HCT116 (cell line): Measurements from ENCODE around the gene CYP2U1. TPM values are rescaled to one million over a fixed set of nuclear protein-coding genes. Genes with fewer than 3 reads are reported as not detected.

Source experiments
- ATAC-seq: fragments of 200-7000 bp; cut with Tn5 transposase; 2 replicates; pipeline ENCODE4 v1.9.1; 2020; ENCODE audit warnings: mild to moderate bottlenecking, moderate library complexity
- BruUV-seq: library from RNA; stranded (reverse); fragments of 400-500 nt; replicated peaks from 2 replicates; lab custom pipeline; 2021; lab: Mats Ljungman, UMichigan
- CTCF ChIA-PET: fragments of 300-600 bp; sonication (Branson Sonifier 250); formaldehyde crosslinking; loops from one replicate; lab custom pipeline; 2021; ENCODE audit warnings: antibody characterized with exemption; lab: Charles Lee
- POLR2A ChIA-PET: fragments of 300-600, 350-600 bp; sonication (Branson Sonifier 250); formaldehyde crosslinking; loops from one replicate; lab custom pipeline; 2021; ENCODE audit warnings: antibody characterized with exemption; lab: Charles Lee
- RAD21 ChIA-PET, 2 experiments: fragments of 300-600 bp; sonication (Branson Sonifier 250); formaldehyde crosslinking; loops; one replicate each; lab custom pipeline; 2023; ENCODE audit warnings: low total read pairs in 2 of 2; ENCODE audit not compliant: uncharacterized antibody in 2 of 2, unreplicated experiment in 2 of 2, low non-redundant PET in 1 of 2; lab: Charles Lee
- DNase-seq: peaks from one replicate; pipeline ENCODE4 v3.0.0-alpha.2; 2010; ENCODE audit warnings: low read depth, low spot score
- H2AFZ ChIP-seq: fragments of 200-600 bp; shearing (Covaris generic), sonication (generic); 2 replicates; pipeline ENCODE4 v1.6.1; 2017; ENCODE audit warnings: low read depth, mixed run types, mixed read lengths, antibody characterized with exemption, low read length; ENCODE audit not compliant: poor library complexity, severe bottlenecking
- H3K27ac ChIP-seq: 2 replicates; pipeline ENCODE4 v1.5.1; 2012; ENCODE audit warnings: low read depth, low read length
- H3K27me3 ChIP-seq: fragments of 200-600 bp; sonication (generic); 2 replicates; pipeline ENCODE4 v1.6.1; 2016; ENCODE audit warnings: mixed run types, low read length, mixed read lengths; ENCODE audit not compliant: insufficient read depth
- H3K36me3 ChIP-seq, 2 experiments: fragments of 200-500 bp in 1 of 2; fragments of 200-600 bp in 1 of 2; sonication (Bioruptor generic) in 1 of 2; sonication (generic) in 1 of 2; 2 replicates each; pipeline versions ENCODE4 v1.5.1 to v1.6.1; 2014 to 2016; ENCODE audit warnings: low read length in 2 of 2, inconsistent platforms in 1 of 2, mixed read lengths in 1 of 2, mixed run types in 1 of 2; ENCODE audit not compliant: insufficient read depth in 2 of 2, control insufficient read depth in 1 of 2
- H3K4me1 ChIP-seq, 2 experiments: fragments of 200-600 bp in 1 of 2; sonication (generic) in 1 of 2; 2 replicates each; pipeline versions ENCODE4 v1.5.1 to v1.6.1; 2012 to 2017; ENCODE audit warnings: low read length in 2 of 2, inconsistent platforms in 1 of 2, mild to moderate bottlenecking in 1 of 2, mixed read lengths in 1 of 2, mixed run types in 1 of 2, moderate library complexity in 1 of 2; ENCODE audit not compliant: insufficient read depth in 2 of 2, control insufficient read depth in 1 of 2
- H3K4me2 ChIP-seq: fragments of 200-600 bp; sonication (generic); 2 replicates; pipeline ENCODE4 v1.6.1; 2017; ENCODE audit warnings: mixed run types, low read length, mixed read lengths
- H3K4me3 ChIP-seq, 2 experiments: fragments of 200-600 bp in 1 of 2; sonication (generic) in 1 of 2; replicated peaks in 1 of 2; 2 replicates each; pipeline ENCODE4 v1.5.1; 2011 to 2016; ENCODE audit warnings: low read length in 2 of 2, control low read depth in 1 of 2, low read depth in 1 of 2, mild to moderate bottlenecking in 1 of 2, mixed read lengths in 1 of 2, mixed run types in 1 of 2
- H3K79me2 ChIP-seq: fragments of 200-600 bp; sonication (generic); 2 replicates; pipeline ENCODE4 v1.6.1; 2017; ENCODE audit warnings: mild to moderate bottlenecking, mixed run types, low read length, moderate library complexity, mixed read lengths; ENCODE audit not compliant: insufficient read depth
- H3K9ac ChIP-seq: fragments of 200-600 bp; sonication (generic); 2 replicates; pipeline ENCODE4 v1.6.1; 2016; ENCODE audit warnings: low read length, mixed read lengths
- H3K9me2 ChIP-seq: fragments of 200-600 bp; sonication (generic), shearing (Covaris generic); 2 replicates; pipeline ENCODE4 v1.6.1; 2017; ENCODE audit warnings: mixed run types, mild to moderate bottlenecking, moderate library complexity; ENCODE audit not compliant: insufficient read depth
- H3K9me3 ChIP-seq, 2 experiments: fragments of 200-500 bp in 1 of 2; fragments of 200-600 bp in 1 of 2; sonication (Bioruptor generic) in 1 of 2; sonication (generic) in 1 of 2; 2 replicates each; pipeline ENCODE4 v1.6.1; 2014 to 2017; ENCODE audit warnings: low read length in 2 of 2, mixed read lengths in 2 of 2, inconsistent platforms in 1 of 2, low read depth in 1 of 2, mild to moderate bottlenecking in 1 of 2, mixed run types in 1 of 2, moderate library complexity in 1 of 2; ENCODE audit not compliant: control insufficient read depth in 1 of 2, insufficient read depth in 1 of 2
- H4K20me1 ChIP-seq: fragments of 200-600 bp; sonication (generic), shearing (Covaris generic); 2 replicates; pipeline ENCODE4 v1.6.1; 2017; ENCODE audit warnings: mixed run types, mild to moderate bottlenecking, moderate library complexity; ENCODE audit not compliant: insufficient read depth
- CTCF ChIP-seq, 3 experiments: fragments of 200-600 bp in 1 of 3; sonication (generic) in 1 of 3; IDR thresholded peaks in 2 of 3; conservative IDR thresholded peaks in 1 of 3; 2 replicates each; pipeline ENCODE4 v1.5.1; 2012 to 2017; ENCODE audit warnings: low read depth in 2 of 3, low read length in 2 of 3, antibody characterized with exemption in 1 of 3, borderline replicate concordance in 1 of 3, control low read depth in 1 of 3, mild to moderate bottlenecking in 1 of 3, mixed read lengths in 1 of 3, mixed run types in 1 of 3, moderate library complexity in 1 of 3; ENCODE audit not compliant: insufficient read depth in 1 of 3
- EGR1 ChIP-seq: IDR thresholded peaks from 2 replicates; pipeline ENCODE4 v1.6.1; 2012; ENCODE audit warnings: low read depth
- ELF1 ChIP-seq: IDR thresholded peaks from 2 replicates; pipeline ENCODE4 v1.6.1; 2012; ENCODE audit warnings: low read depth, borderline replicate concordance
- EZH2phosphoT487 ChIP-seq: fragments of 200-600 bp; IDR thresholded peaks from 2 replicates; pipeline ENCODE4 v1.6.1; 2018; ENCODE audit warnings: antibody characterized with exemption, borderline replicate concordance
- JUND ChIP-seq: IDR thresholded peaks from 2 replicates; pipeline ENCODE4 v1.6.1; 2012
- POLR2A ChIP-seq: IDR thresholded peaks from 2 replicates; pipeline ENCODE4 v1.7.0; 2011; ENCODE audit warnings: borderline replicate concordance; ENCODE audit not compliant: insufficient read depth, insufficient read length; ENCODE audit errors: extremely low read depth
- REST ChIP-seq: IDR thresholded peaks from 2 replicates; pipeline ENCODE4 v1.6.1; 2012; ENCODE audit warnings: low read depth
- SIN3A ChIP-seq: IDR thresholded peaks from 2 replicates; pipeline ENCODE4 v1.6.1; 2012; ENCODE audit warnings: low read depth
- YY1 ChIP-seq: IDR thresholded peaks from 2 replicates; pipeline ENCODE4 v1.6.1; 2011; ENCODE audit warnings: low read length, low read depth, moderate library complexity, mild to moderate bottlenecking; ENCODE audit not compliant: insufficient replicate concordance; ENCODE audit errors: extremely low read depth
- ZFX ChIP-seq: fragments of 450-650 bp; IDR thresholded peaks from 2 replicates; pipeline ENCODE4 v1.6.1; 2017
- ZNF274 ChIP-seq: fragments of 200-500 bp; sonication (Bioruptor generic); IDR thresholded peaks from 2 replicates; pipeline ENCODE4 v1.6.1; 2014; ENCODE audit warnings: mild to moderate bottlenecking, low read depth, low read length, inconsistent platforms
- intact Hi-C: fragments of 100-400 bp; cut with micrococcal nuclease; formaldehyde crosslinking; loops from 2 replicates; pipeline ENCODE4 v1.10.0; 2022
- total RNA-seq: library from RNA; stranded (reverse); gene quantifications from one replicate; pipeline ENCODE4 v1.2.1, GENCODE V29; 2021; ENCODE audit not compliant: unreplicated experiment
- TF ChIP-seq, protein P1 (sequence below): IDR thresholded peaks from 2 replicates; pipeline ENCODE4 v1.6.1; 2011; ENCODE audit warnings: mild to moderate bottlenecking, low read length, moderate library complexity; ENCODE audit not compliant: insufficient replicate concordance; ENCODE audit errors: extremely low read depth
- TF ChIP-seq, protein P2 (sequence below): IDR thresholded peaks from 2 replicates; pipeline ENCODE4 v1.6.1; 2012
- TF ChIP-seq, protein P3 (sequence below): IDR thresholded peaks from 2 replicates; pipeline ENCODE4 v1.6.1; 2012

CYP2U1 gene
- total RNA-seq, 1 experiment from 2014 or later, result 4.0 TPM

- Histone ChIP-seq H3K4me2 (no peak overlapping the region), H3K4me1 (no peaks in the 10 kb centered on the region), H2AFZ (no peak overlapping the region), H3K36me3 (no peaks in the 10 kb centered on the region), H3K9me2 (no peaks in the 10 kb centered on the region), H3K27ac (no peak overlapping the region), H3K9me3 (no peaks in the 10 kb centered on the region), H3K9ac (no peak overlapping the region), H3K4me3 (no peak overlapping the region), H3K79me2 (no peaks in the 10 kb centered on the region), H4K20me1 (no peaks in the 10 kb centered on the region), H3K27me3 (no peaks in the 10 kb centered on the region)
- DNase-seq (no peak), ATAC-seq (no peak)
- POLR2A ChIA-PET, result no interaction called here
- CTCF ChIA-PET, result no interaction called here
- RAD21 ChIA-PET, result no interaction called here
- intact Hi-C loops, result no loop called here
- no peak for TF ChIP-seq EGR1
- TF ChIP-seq, protein P1, sequence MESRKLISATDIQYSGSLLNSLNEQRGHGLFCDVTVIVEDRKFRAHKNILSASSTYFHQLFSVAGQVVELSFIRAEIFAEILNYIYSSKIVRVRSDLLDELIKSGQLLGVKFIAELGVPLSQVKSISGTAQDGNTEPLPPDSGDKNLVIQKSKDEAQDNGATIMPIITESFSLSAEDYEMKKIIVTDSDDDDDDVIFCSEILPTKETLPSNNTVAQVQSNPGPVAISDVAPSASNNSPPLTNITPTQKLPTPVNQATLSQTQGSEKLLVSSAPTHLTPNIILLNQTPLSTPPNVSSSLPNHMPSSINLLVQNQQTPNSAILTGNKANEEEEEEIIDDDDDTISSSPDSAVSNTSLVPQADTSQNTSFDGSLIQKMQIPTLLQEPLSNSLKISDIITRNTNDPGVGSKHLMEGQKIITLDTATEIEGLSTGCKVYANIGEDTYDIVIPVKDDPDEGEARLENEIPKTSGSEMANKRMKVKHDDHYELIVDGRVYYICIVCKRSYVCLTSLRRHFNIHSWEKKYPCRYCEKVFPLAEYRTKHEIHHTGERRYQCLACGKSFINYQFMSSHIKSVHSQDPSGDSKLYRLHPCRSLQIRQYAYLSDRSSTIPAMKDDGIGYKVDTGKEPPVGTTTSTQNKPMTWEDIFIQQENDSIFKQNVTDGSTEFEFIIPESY, result no peak
- TF ChIP-seq ZNF274, result no peak
- no peak for TF ChIP-seq POLR2A
- TF ChIP-seq, protein P2, sequence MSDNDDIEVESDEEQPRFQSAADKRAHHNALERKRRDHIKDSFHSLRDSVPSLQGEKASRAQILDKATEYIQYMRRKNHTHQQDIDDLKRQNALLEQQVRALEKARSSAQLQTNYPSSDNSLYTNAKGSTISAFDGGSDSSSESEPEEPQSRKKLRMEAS, result no peak
- TF ChIP-seq SIN3A, result no peak
- no peak for TF ChIP-seq REST
- TF ChIP-seq, protein P3, sequence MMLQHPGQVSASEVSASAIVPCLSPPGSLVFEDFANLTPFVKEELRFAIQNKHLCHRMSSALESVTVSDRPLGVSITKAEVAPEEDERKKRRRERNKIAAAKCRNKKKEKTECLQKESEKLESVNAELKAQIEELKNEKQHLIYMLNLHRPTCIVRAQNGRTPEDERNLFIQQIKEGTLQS, result no peak
- TF ChIP-seq YY1, result no peak
- no peak for TF ChIP-seq ZFX
- TF ChIP-seq ELF1, result no peak
- TF ChIP-seq CTCF (IDR thresholded peaks at IDR 0.05 in 2 of 3, conservative IDR thresholded peaks at IDR 0.05 in 1 of 3; ENCODE audit: borderline replicate concordance in 1 of 3, insufficient read depth in 1 of 3, low read depth in 2 of 3, low read length in 2 of 3), result no peak
- TF ChIP-seq EZH2phosphoT487, result no peak
- TF ChIP-seq JUND, result no peak
- no TSS peak for BruUV-seq
These were observed 38.9 kb downstream of the CYP2U1 start for GRCh38 chr4:107970063-107970798.
